Stimulated activated CD8-positive, alpha-beta memory T cell treated with anti-CD3 and anti-CD28 coated beads, Interleukin-12 subunit alpha, Interleukin-12 subunit beta, amount 100 ng/mL, for 24 hours (primary cell): ENCODE measurements around the gene CAT.

Experiments
- DNase-seq: peaks from one replicate; pipeline ENCODE4 v3.0.0-alpha.2; 2020; ENCODE audit errors: extremely low read depth

The CAT gene

DNA sequence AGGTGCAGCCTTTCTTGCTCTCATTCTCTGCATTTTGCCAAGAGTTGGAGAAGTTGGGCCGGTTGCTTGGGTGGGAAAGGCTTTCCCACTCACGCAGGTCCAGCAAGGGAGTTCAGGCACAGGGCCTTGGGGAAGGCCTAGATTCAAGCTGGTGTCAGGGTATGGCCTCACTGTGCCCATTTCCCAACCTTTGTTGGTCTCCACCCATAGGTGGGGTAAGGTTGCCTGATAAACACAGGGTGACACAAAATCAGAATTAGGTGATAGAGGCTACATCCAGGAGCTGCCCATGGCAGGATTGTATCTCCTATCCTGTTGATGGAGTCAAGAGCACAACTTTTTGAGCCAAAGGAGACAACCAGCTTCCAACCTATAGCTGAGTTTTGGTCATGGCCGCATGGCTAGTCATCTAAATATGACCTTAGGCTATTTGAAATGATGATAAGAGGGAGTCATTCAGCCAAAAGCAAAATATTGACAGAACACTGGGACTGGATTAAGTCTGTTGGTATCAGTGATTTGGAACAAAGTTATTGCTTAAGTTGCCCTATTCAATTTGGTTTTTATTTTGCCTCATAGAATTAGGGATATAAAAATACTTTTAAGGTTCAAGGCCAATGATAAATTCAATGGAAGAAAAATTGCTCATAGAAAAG lies 20.9 kb downstream of the CAT start:
- DNase-seq, result no peak

DNA sequence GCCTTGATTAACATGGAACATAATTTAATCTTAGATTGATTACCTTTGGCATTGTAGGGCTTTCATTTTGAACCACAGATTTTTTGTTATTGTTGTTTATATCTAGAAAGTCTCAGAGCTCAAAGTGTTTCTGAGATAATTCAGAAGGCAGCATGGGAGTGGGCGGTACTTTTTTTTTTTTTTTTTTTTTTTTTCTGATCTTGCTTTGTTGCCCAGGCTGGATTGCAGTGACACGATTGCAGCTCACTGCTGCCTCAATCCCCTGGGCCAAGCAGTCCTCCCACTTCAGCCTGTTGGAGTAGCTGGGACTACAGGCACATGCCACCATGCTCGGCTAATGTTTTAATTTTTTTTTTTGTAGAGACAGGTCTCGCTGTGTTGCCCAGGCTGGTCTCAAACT lies 21.5 kb downstream of the CAT start:
- DNase-seq, result no peak

- DNase-seq, result no peak
These were observed 22.5 kb downstream of the CAT start for GRCh38 chr11:34461215-34461614.

DNA sequence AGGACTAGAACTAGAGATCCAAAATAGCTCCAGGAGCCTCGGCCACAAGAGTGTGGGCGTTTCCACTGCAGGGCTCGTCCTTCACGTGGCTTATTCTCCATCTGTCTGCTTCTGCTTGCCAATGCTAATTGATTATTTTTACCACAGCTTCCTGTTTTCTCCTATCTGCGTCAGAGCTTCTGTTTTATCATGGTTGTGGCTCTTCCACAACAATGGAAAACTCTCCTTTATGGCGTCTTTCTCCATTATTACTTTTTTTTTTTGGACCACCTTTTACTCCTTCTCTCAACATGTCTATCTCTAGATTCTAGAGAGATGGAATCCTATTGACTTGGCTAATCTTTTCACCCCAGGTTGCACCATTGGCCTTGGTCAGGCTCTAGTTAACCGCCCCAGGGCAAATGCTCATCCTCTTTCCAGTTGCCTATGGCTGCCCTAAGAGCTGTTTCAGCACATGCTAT lies 25.9 kb downstream of the CAT start:
- DNase-seq, result no peak

- DNase-seq, result no peak
These were observed 28.2 kb downstream of the CAT start for GRCh38 chr11:34466802-34467488.

DNA sequence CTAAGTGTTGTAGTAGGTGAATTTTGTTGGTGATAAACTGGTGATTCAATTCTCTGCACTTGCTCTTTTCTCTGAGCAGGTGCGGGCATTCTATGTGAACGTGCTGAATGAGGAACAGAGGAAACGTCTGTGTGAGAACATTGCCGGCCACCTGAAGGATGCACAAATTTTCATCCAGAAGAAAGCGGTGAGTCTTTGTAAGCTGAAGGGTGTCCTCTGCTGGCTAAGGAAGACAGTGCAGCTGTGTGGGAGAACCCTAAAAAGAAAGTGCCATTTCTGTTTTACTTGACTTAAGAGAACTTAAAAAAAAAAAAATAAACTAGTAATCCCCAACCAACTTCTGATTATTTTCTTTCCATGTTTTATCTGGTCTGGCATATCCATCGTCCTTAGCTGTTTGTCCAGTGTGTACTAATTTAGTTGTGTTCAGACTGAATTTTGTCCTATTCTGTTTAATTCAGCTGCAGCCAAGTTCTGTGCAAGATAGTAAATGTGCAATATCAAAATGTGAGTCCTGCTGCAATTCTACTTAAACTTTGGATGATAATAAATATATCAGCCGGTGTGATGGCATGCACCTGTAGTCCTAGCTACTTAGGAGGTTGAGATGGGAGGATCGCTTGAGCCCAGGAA lies 29.6 kb downstream of the CAT start:
- no peak for DNase-seq

DNA sequence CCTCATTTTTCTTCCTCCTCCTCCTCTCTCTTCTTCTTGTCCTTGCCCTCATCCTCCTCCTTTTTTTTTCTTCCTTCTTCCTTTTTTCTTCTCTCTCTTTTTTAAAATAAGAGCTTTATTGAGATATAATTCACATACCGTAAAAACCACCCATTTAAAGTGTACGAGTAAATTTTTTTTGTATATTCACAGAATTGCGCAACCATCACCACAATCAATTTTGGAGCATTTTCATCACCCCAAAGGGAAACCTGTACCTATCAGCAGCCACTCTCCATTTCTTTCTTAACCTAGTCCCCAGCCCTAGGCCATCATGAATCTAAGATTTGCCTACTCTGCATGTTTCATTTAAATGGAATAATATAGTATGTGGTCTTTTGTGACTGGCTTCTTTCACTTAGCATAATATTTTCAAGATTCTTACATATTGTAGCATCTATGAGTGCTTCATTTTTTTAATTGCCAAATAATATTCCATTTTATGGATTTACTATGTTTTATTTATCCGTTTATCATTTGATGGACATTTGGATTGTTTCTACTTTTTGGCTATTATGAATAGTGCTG lies 35.0 kb downstream of the CAT start:
- DNase-seq, result no peak

GRCh38 chr11:34475656-34476055 lies 36.9 kb downstream of the CAT start:
- no peak for DNase-seq

GRCh38 chr11:34476849-34477248 lies 38.1 kb downstream of the CAT start:
- DNase-seq, result no peak

- DNase-seq, result no peak
These were observed 40.3 kb downstream of the CAT start for GRCh38 chr11:34478845-34479663.

DNA sequence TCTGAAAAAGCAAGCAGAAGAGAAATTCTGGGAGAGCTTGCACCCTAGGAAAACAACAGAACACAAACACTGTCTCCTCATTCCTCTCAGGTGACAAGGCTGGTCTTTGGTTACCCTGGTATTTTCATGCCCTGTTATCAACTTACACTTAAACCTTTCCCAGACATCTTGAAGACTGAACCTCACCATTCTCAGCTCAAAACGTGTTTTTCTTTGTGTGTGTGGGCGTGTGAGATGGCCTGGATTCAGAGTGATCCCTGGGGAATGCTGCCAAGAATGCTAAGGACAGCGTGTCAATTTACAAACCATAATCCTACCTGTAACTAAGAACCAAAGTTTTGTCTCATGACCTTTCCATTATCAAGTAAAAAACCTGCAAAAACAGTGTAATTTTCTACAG lies 41.6 kb downstream of the CAT start:
- DNase-seq, result no peak

DNA sequence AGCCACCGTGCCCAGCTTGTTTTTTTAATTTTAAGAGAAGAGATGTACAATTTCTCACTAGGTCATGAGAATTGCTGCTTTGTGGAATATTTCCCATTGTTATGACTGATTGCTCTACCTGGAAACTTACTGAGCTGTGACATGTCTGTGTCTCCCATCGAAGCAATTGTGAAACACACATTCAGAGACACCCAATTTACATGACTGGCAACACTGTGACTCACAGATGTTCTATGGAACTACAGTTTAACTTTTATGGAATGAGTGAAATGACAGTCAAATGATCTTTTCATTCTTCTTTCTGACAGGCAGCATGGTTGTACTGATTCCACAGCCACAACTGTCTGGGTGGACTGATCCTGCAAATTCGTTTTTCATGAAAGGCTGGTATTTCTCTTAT lies 42.6 kb downstream of the CAT start:
- no peak for DNase-seq

- no peak for DNase-seq
These were observed 44.6 kb downstream of the CAT start for GRCh38 chr11:34483106-34483874.

DNA sequence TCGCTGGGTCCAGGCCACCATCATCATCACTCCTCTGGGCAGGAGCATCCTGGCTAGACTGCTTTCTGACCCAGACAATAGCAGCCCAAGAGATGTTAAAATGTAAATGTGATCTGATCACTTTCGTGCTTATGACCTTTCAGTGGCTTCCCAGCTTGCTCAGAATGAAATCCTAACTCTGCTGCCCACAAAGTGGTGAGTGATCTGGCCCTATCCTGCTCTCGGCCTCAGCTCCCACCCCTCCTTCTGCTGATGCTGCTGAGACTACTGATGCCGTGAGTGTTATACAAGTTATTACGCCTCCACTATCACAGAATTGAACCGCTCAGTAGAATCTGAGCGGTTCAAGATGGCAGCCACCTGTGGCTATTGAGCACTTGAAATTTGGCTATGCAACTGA lies 48.7 kb downstream of the CAT start:
- DNase-seq, result no peak

DNA sequence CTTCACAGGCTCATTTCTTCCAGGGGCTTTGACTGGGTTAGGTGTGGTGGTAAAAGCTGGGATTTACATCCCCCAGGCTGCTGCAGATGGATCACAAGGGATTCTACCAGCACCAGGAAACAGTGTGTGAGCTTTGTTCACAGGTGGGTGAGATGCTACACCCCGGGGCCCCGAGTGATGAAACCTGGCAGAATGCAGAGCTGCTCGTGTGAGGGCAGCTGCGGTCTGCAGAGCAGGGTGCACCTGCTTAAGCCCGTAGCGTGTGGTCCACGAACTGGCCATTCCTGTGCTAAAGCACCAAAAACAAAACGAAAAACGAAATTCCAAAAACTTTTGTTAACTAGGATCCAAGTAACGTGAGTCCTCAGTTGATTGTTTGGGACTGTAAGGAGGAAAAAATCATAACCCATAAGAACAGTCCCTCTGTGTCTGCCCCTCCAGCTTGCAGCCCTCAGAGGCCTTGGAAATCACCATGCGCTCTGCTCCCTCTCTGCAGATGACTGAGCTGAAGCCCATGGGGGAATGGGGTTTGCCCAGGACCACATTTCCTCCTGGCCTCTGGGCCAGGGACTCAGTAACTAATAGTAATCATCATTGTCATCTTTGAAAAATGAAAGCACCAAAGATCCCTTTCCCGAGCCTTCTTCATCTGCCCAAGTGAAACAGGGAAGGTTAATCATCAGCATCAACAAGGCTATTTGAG lies 50.3 kb downstream of the CAT start:
- no peak for DNase-seq

DNA sequence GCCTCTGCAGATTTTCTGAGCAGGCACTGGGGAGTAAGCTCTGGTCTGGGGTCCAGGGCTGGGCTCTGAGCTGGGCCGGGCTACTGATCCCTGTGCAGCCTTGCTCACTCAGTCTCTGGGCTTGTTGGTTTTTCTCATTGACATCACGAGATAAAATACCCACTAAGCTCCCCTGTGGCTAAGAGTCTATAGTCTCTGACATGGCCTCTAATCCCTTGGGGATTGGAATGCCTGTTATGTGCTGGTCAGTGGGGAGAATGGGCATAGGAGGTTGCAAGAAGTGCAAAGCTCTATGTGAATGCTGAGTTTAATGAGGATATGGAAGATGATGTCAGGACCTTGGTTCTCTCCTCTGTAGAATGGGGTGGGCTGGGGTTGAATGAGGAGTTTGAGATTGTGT lies 51.6 kb downstream of the CAT start:
- DNase-seq, result no peak

DNA sequence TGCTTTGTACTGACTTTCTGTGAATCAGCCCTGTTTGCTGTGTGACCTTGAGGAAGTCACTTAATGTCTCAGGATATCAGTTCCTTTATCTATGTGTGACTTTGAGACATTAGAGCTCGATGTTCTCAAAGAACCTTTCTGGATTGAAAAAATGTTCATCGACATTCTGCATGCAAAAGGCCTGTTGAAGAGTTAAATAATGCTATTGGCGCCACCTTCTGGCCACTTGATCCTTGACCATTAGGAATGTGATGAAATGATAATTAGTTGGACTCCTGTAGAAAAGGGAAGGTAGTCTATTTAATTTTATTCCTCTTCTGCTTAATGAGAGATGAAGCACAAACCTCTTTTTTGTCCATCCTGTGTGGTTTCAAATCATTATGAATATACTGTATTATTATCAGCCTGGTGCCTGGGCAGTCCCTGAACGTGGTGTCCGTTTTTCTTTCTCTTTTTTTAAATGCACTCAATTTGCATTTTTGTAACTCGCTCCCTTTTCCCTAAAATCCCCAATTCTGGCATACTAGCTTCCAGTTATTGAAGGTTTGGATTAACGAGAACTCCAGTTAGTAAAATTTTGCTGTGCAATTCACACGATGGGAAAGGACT lies 54.2 kb downstream of the CAT start:
- DNase-seq, result no peak

DNA sequence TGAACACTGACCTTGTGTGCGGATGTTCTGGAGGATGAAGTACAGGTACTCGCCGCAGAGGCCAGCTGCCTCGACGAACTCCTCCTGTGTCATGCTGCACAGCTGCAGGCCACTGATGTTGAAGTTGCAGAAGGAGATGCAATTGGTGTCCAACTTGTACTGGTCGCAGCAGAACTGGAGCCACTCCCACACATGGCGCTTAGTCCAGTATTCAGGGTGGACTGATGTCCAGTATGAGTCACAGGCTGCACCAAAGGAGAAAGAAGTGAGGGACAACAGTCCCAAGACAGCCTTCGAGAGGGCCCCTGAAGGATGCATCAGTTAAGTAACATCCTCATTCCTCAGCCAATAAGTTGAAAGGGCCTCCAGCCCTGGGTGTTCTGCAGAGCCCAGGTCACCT lies 54.7 kb downstream of the CAT start:
- DNase-seq, result no peak

- DNase-seq, result no peak
These were observed 55.3 kb downstream of the CAT start for GRCh38 chr11:34493926-34494595.
